WTC11 (cell line): ENCODE results near the gene OR56A5. TPM values are rescaled to one million over a fixed set of nuclear protein-coding genes. Genes with fewer than 3 reads are reported as not detected.

Experiments used
- ATAC-seq: fragments of 200-7000 bp; cut with Tn5 transposase; 2 replicates; pipeline ENCODE4 v1.10.0; 2021; ENCODE audit warnings: mild to moderate bottlenecking, moderate library complexity
- CTCF ChIA-PET: fragments of 300-600 bp; sonication (Branson Sonifier 250); formaldehyde crosslinking; loops from one replicate; lab custom pipeline; 2021; ENCODE audit warnings: antibody characterized with exemption; lab: Charles Lee
- POLR2A ChIA-PET: fragments of 350-600 bp; sonication (Branson Sonifier 250); formaldehyde crosslinking; loops from one replicate; lab custom pipeline; 2021; ENCODE audit warnings: antibody characterized with exemption; lab: Charles Lee
- DNase-seq: peaks from one replicate; pipeline ENCODE4 v3.0.0; 2021; ENCODE audit warnings: low spot score
- H3K27ac Mint-ChIP-seq: 2 replicates; pipeline ENCODE4 v1.8.0; 2021; ENCODE audit warnings: mixed read lengths
- H3K27me3 Mint-ChIP-seq: 2 replicates; pipeline ENCODE4 v1.8.0; 2021; ENCODE audit warnings: low read depth, mild to moderate bottlenecking, moderate library complexity, mixed read lengths
- H3K36me3 Mint-ChIP-seq: 2 replicates; pipeline ENCODE4 v1.8.0; 2021; ENCODE audit warnings: mixed read lengths
- H3K4me1 Mint-ChIP-seq: 2 replicates; pipeline ENCODE4 v1.8.0; 2022; ENCODE audit warnings: mixed read lengths
- H3K4me3 Mint-ChIP-seq: 2 replicates; pipeline ENCODE4 v1.8.0; 2021; ENCODE audit warnings: mild to moderate bottlenecking, moderate library complexity, mixed read lengths
- H3K9me3 Mint-ChIP-seq: 2 replicates; pipeline ENCODE4 v1.8.0; 2021; ENCODE audit warnings: mixed read lengths
- ELF4 ChIP-seq: sonication (generic); formaldehyde crosslinking; IDR thresholded peaks from 2 replicates; pipeline ENCODE4 v1.8.1; 2022; ENCODE audit warnings: low read depth, mild to moderate bottlenecking, moderate library complexity, missing genetic modification reagents
- FOXP1 ChIP-seq: sonication (generic); formaldehyde crosslinking; IDR thresholded peaks from 2 replicates; pipeline ENCODE4 v1.8.0; 2022; ENCODE audit warnings: missing genetic modification reagents, mild to moderate bottlenecking, moderate library complexity, borderline replicate concordance
- HMGA2 ChIP-seq: fragments of 250-450 bp; sonication (Bioruptor Pico); IDR thresholded peaks from 2 replicates; pipeline ENCODE4 v1.4.0; 2021; ENCODE audit warnings: mild to moderate bottlenecking, moderate library complexity
- MYBL2 ChIP-seq: sonication (generic); formaldehyde crosslinking; IDR thresholded peaks from 2 replicates; pipeline ENCODE4 v1.8.1; 2023; ENCODE audit warnings: mild to moderate bottlenecking, moderate library complexity, missing genetic modification reagents
- RELA ChIP-seq: sonication (generic); formaldehyde crosslinking; IDR thresholded peaks from 2 replicates; pipeline ENCODE4 v1.8.1; 2022; ENCODE audit warnings: missing genetic modification reagents, mild to moderate bottlenecking, borderline replicate concordance
- SMAD4 ChIP-seq: sonication (generic); formaldehyde crosslinking; IDR thresholded peaks from 2 replicates; pipeline ENCODE4 v1.8.0; 2022; ENCODE audit warnings: mild to moderate bottlenecking, missing genetic modification reagents
- STAT6 ChIP-seq: sonication (generic); formaldehyde crosslinking; conservative IDR thresholded peaks from 2 replicates; pipeline ENCODE4 v1.8.1; 2023; ENCODE audit warnings: mild to moderate bottlenecking, low read depth, missing genetic modification reagents, moderate library complexity
- TCF7 ChIP-seq: sonication (generic); formaldehyde crosslinking; IDR thresholded peaks from 2 replicates; pipeline ENCODE4 v1.8.0; 2022; ENCODE audit warnings: mild to moderate bottlenecking, low read depth, missing genetic modification reagents, moderate library complexity
- USF2 ChIP-seq: sonication (generic); formaldehyde crosslinking; IDR thresholded peaks from 2 replicates; pipeline ENCODE4 v1.8.1; 2023; ENCODE audit warnings: mild to moderate bottlenecking, missing genetic modification reagents, moderate library complexity
- ZBTB21 ChIP-seq: sonication (generic); formaldehyde crosslinking; IDR thresholded peaks from 2 replicates; pipeline ENCODE4 v1.8.1; 2023; ENCODE audit warnings: mild to moderate bottlenecking, missing genetic modification reagents, borderline replicate concordance
- ZNF138 ChIP-seq: sonication (generic); formaldehyde crosslinking; conservative IDR thresholded peaks from 2 replicates; pipeline ENCODE4 v1.8.1; 2022; ENCODE audit warnings: mild to moderate bottlenecking, moderate library complexity, missing genetic modification reagents
- ZNF317 ChIP-seq: sonication (generic); formaldehyde crosslinking; IDR thresholded peaks from 2 replicates; pipeline ENCODE4 v1.8.1; 2023; ENCODE audit warnings: low read depth, mild to moderate bottlenecking, moderate library complexity, missing genetic modification reagents, borderline replicate concordance
- ZNF416 ChIP-seq: fragments of 250-450 bp; sonication (Bioruptor Pico); IDR thresholded peaks from 2 replicates; pipeline ENCODE4 v1.9.0; 2021; ENCODE audit warnings: mild to moderate bottlenecking, inconsistent platforms
- ZNF423 ChIP-seq: fragments of 250-450 bp; sonication (Bioruptor Pico); IDR thresholded peaks from 2 replicates; pipeline ENCODE4 v2.1.2; 2022; ENCODE audit warnings: mild to moderate bottlenecking, moderate library complexity
- total RNA-seq: library from RNA; stranded (reverse); gene quantifications from 3 replicates; pipeline ENCODE4 v1.2.3, GENCODE V29; 2021
- TF ChIP-seq, protein P1 (sequence below): sonication (generic); formaldehyde crosslinking; IDR thresholded peaks from 2 replicates; pipeline ENCODE4 v1.8.1; 2022; ENCODE audit warnings: low read depth, mild to moderate bottlenecking, moderate library complexity, missing genetic modification reagents, borderline replicate concordance
- TF ChIP-seq, protein P2 (sequence below): sonication (generic); formaldehyde crosslinking; IDR thresholded peaks from 2 replicates; pipeline ENCODE4 v1.8.0; 2023; ENCODE audit warnings: missing genetic modification reagents, mild to moderate bottlenecking, borderline replicate concordance
- TF ChIP-seq, protein P3 (sequence below): sonication (generic); formaldehyde crosslinking; IDR thresholded peaks from 2 replicates; pipeline ENCODE4 v1.8.0; 2022; ENCODE audit warnings: mild to moderate bottlenecking, missing genetic modification reagents
- TF ChIP-seq, protein P4 (sequence below): sonication (generic); formaldehyde crosslinking; IDR thresholded peaks from 2 replicates; pipeline ENCODE4 v1.8.0; 2022; ENCODE audit warnings: mild to moderate bottlenecking, missing genetic modification reagents

Gene OR56A5
- total RNA-seq, 1 experiment from 2014 or later: not detected

DNA sequence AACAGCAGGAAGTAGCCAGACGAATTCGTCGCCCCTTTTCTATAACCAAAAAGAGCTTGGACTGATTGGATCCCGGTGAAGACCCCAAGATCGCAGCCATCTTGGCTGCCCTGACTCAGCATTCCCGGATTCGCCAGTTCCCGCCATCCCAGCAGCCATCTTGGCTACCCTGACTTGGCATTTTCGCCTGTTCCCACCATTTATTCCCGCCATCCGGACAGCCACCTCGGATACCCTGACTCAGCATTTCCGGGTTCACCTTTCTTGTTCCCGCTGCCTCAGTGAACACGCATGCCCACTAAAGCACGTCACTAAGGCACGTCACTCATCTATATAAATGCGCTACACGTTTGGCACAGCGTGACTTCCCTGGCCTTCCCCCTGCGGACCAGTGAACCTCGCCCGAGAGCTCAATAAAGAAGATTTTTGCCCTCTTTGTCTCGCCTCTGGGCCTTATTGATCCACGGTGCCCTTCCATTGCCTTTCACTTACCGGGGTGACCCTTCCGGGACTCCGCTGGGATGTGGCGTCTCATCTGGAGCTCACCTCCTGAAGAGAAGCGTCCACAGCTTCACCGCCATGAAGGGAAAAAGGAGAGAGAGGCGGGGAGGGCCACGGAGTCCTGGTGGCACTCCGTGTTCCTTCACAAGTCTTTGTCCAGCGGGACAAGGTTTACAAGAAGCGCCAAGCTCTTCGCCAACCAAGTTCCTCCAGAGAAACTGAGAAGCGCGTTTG, 30.3 kb downstream of the OR56A5 start:
- ATAC-seq (no peak), DNase-seq (no peak)
- POLR2A ChIA-PET: no interaction called here
- peaks cover 11% of the 10 kb centered on the region for H3K36me3 Mint-ChIP-seq
- H3K4me1 Mint-ChIP-seq: no peaks in the 10 kb centered on the region
- H3K9me3 Mint-ChIP-seq: peaks cover 35% of the 10 kb centered on the region
- TF ChIP-seq, protein P1, sequence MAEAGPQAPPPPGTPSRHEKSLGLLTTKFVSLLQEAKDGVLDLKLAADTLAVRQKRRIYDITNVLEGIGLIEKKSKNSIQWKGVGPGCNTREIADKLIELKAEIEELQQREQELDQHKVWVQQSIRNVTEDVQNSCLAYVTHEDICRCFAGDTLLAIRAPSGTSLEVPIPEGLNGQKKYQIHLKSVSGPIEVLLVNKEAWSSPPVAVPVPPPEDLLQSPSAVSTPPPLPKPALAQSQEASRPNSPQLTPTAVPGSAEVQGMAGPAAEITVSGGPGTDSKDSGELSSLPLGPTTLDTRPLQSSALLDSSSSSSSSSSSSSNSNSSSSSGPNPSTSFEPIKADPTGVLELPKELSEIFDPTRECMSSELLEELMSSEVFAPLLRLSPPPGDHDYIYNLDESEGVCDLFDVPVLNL: no peak
- no peak for TF ChIP-seq FOXP1
- no peak for TF ChIP-seq USF2 (CRISPR knock-in tag)
- TF ChIP-seq, protein P2, sequence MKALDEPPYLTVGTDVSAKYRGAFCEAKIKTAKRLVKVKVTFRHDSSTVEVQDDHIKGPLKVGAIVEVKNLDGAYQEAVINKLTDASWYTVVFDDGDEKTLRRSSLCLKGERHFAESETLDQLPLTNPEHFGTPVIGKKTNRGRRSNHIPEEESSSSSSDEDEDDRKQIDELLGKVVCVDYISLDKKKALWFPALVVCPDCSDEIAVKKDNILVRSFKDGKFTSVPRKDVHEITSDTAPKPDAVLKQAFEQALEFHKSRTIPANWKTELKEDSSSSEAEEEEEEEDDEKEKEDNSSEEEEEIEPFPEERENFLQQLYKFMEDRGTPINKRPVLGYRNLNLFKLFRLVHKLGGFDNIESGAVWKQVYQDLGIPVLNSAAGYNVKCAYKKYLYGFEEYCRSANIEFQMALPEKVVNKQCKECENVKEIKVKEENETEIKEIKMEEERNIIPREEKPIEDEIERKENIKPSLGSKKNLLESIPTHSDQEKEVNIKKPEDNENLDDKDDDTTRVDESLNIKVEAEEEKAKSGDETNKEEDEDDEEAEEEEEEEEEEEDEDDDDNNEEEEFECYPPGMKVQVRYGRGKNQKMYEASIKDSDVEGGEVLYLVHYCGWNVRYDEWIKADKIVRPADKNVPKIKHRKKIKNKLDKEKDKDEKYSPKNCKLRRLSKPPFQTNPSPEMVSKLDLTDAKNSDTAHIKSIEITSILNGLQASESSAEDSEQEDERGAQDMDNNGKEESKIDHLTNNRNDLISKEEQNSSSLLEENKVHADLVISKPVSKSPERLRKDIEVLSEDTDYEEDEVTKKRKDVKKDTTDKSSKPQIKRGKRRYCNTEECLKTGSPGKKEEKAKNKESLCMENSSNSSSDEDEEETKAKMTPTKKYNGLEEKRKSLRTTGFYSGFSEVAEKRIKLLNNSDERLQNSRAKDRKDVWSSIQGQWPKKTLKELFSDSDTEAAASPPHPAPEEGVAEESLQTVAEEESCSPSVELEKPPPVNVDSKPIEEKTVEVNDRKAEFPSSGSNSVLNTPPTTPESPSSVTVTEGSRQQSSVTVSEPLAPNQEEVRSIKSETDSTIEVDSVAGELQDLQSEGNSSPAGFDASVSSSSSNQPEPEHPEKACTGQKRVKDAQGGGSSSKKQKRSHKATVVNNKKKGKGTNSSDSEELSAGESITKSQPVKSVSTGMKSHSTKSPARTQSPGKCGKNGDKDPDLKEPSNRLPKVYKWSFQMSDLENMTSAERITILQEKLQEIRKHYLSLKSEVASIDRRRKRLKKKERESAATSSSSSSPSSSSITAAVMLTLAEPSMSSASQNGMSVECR (CRISPR knock-in tag): no peak
- no peak for TF ChIP-seq STAT6 (CRISPR knock-in tag)
- TF ChIP-seq, protein P3, sequence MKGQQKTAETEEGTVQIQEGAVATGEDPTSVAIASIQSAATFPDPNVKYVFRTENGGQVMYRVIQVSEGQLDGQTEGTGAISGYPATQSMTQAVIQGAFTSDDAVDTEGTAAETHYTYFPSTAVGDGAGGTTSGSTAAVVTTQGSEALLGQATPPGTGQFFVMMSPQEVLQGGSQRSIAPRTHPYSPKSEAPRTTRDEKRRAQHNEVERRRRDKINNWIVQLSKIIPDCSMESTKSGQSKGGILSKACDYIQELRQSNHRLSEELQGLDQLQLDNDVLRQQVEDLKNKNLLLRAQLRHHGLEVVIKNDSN (CRISPR knock-in tag): no peak
- no peak for TF ChIP-seq ELF4 (CRISPR knock-in tag)
- TF ChIP-seq SMAD4: no peak
- no peak for TF ChIP-seq RELA
- TF ChIP-seq, all 79 proteins: peak for 0
- Mint-ChIP-seq H3K27me3 (peaks cover 2% of the 10 kb centered on the region; the same call in 1 of the 2 replicates), H3K4me3 (no peak overlapping the region), H3K27ac (no peak overlapping the region)
- CTCF ChIA-PET: no interaction called here

- ATAC-seq (no peak), DNase-seq (no peak)
- H3K27ac Mint-ChIP-seq: no peak overlapping the region
- no peak overlapping the region for H3K4me3 Mint-ChIP-seq
- H3K9me3 Mint-ChIP-seq: peaks cover 68% of the 10 kb centered on the region
- ChIA-PET POLR2A (no interaction called here), CTCF (no interaction called here)
- peaks cover 20% of the 10 kb centered on the region for H3K27me3 Mint-ChIP-seq
- H3K36me3 Mint-ChIP-seq: peaks cover 33% of the 10 kb centered on the region
- no peaks in the 10 kb centered on the region for H3K4me1 Mint-ChIP-seq
- TF ChIP-seq ZNF138 (CRISPR knock-in tag) (no peak), ZNF423 (CRISPR knock-in tag) (no peak), FOXP1 (no peak), MYBL2 (no peak), ZNF416 (CRISPR knock-in tag) (no peak), STAT6 (CRISPR knock-in tag) (no peak), HMGA2 (CRISPR knock-in tag) (no peak), ZBTB21 (CRISPR knock-in tag) (no peak), ZNF317 (CRISPR knock-in tag) (no peak), TCF7 (CRISPR knock-in tag) (no peak)
- TF ChIP-seq, protein P4, sequence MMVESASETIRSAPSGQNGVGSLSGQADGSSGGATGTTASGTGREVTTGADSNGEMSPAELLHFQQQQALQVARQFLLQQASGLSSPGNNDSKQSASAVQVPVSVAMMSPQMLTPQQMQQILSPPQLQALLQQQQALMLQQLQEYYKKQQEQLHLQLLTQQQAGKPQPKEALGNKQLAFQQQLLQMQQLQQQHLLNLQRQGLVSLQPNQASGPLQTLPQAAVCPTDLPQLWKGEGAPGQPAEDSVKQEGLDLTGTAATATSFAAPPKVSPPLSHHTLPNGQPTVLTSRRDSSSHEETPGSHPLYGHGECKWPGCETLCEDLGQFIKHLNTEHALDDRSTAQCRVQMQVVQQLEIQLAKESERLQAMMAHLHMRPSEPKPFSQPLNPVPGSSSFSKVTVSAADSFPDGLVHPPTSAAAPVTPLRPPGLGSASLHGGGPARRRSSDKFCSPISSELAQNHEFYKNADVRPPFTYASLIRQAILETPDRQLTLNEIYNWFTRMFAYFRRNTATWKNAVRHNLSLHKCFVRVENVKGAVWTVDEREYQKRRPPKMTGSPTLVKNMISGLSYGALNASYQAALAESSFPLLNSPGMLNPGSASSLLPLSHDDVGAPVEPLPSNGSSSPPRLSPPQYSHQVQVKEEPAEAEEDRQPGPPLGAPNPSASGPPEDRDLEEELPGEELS: no peak
Observed at GRCh38 chr11:5933116-5933515, 35.2 kb downstream of the OR56A5 start.
